Neural cell (in vitro differentiated cells): ENCODE results near the gene GPR82. TPM values are rescaled to one million over a fixed set of nuclear protein-coding genes. Genes with fewer than 3 reads are reported as not detected.

Experiments
- H2AFZ ChIP-seq: fragments of 200-600, 300-800 bp; sonication (generic), shearing (Covaris generic); 2 replicates; pipeline ENCODE4 v1.6.0; 2014; ENCODE audit warnings: low read depth, mild to moderate bottlenecking, antibody characterized with exemption, low read length, moderate library complexity
- H3F3A ChIP-seq: fragments of 200-600 bp; shearing (Covaris generic); 2 replicates; pipeline ENCODE4 v1.6.1; 2016; ENCODE audit warnings: mild to moderate bottlenecking, moderate library complexity, mixed read lengths, antibody characterized with exemption, low read length; ENCODE audit not compliant: insufficient read depth, poor library complexity, severe bottlenecking
- H3K27ac ChIP-seq: fragments of 200-600, 300-800 bp; sonication (generic), shearing (Covaris generic); 2 replicates; pipeline ENCODE4 v1.5.1; 2014; ENCODE audit warnings: mild to moderate bottlenecking, low read length, moderate library complexity
- H3K27me3 ChIP-seq: fragments of 300-800, 200-600 bp; sonication (generic), shearing (Covaris generic); 2 replicates; pipeline ENCODE4 v1.6.0; 2014; ENCODE audit warnings: mild to moderate bottlenecking, low read depth, low read length, moderate library complexity; ENCODE audit not compliant: insufficient read depth
- H3K36me3 ChIP-seq: fragments of 300-800, 200-600 bp; sonication (generic), shearing (Covaris generic); 2 replicates; pipeline ENCODE4 v1.5.1; 2014; ENCODE audit warnings: mild to moderate bottlenecking, antibody characterized with exemption, low read length, moderate library complexity; ENCODE audit not compliant: insufficient read depth
- H3K4me2 ChIP-seq: fragments of 300-800, 200-600 bp; sonication (generic), shearing (Covaris generic); 2 replicates; pipeline ENCODE4 v1.6.0; 2014; ENCODE audit warnings: mild to moderate bottlenecking, low read length
- H3K4me3 ChIP-seq: fragments of 300-800, 200-600 bp; sonication (generic), shearing (Covaris generic); 2 replicates; pipeline ENCODE4 v1.5.1; 2014; ENCODE audit warnings: mild to moderate bottlenecking, low read length, moderate library complexity
- H3K79me2 ChIP-seq: fragments of 200-600 bp; shearing (Covaris generic); replicated peaks from 2 replicates; pipeline ENCODE4 v1.6.0; 2014; ENCODE audit warnings: mild to moderate bottlenecking, low read length, moderate library complexity; ENCODE audit not compliant: insufficient read depth
- H3K9ac ChIP-seq: fragments of 300-800, 200-600 bp; sonication (generic), shearing (Covaris generic); 2 replicates; pipeline ENCODE4 v1.6.1; 2016; ENCODE audit warnings: mild to moderate bottlenecking, low read length, mixed read lengths
- H3K9me2 ChIP-seq: fragments of 200-600 bp; shearing (Covaris generic); 2 replicates; pipeline ENCODE4 v1.6.1; 2016; ENCODE audit warnings: mild to moderate bottlenecking, low read length, mixed read lengths; ENCODE audit not compliant: insufficient read depth
- H3K9me3 ChIP-seq: fragments of 200-600, 300-800 bp; sonication (generic), shearing (Covaris generic); 2 replicates; pipeline ENCODE4 v1.6.1; 2016; ENCODE audit warnings: mild to moderate bottlenecking, mixed run types, low read length, moderate library complexity, mixed read lengths
- H4K20me1 ChIP-seq: fragments of 200-600 bp; shearing (Covaris generic); 2 replicates; pipeline ENCODE4 v1.6.1; 2016; ENCODE audit warnings: mild to moderate bottlenecking, mixed run types; ENCODE audit not compliant: insufficient read depth
- EP300 ChIP-seq: fragments of 450-650 bp; conservative IDR thresholded peaks from 2 replicates; pipeline ENCODE4 v1.6.1; 2014; ENCODE audit warnings: antibody characterized with exemption, mild to moderate bottlenecking, moderate library complexity; ENCODE audit not compliant: poor library complexity, severe bottlenecking
- EZH2 ChIP-seq: fragments of 200-600, 300-800 bp; shearing (Covaris generic), sonication (generic); IDR thresholded peaks from 2 replicates; pipeline ENCODE4 v1.6.1; 2014; ENCODE audit warnings: antibody characterized with exemption, low read length, borderline replicate concordance, mild to moderate bottlenecking; ENCODE audit not compliant: insufficient read depth, poor library complexity, severe bottlenecking
- MXI1 ChIP-seq: fragments of 450-650 bp; conservative IDR thresholded peaks from 2 replicates; pipeline ENCODE4 v1.6.1; 2014; ENCODE audit warnings: antibody characterized with exemption, mild to moderate bottlenecking; ENCODE audit not compliant: poor library complexity, severe bottlenecking
- POLR2AphosphoS5 ChIP-seq: IDR thresholded peaks from 2 replicates; pipeline ENCODE4 v1.6.1; 2012
- RAD21 ChIP-seq: fragments of 450-650 bp; conservative IDR thresholded peaks from 2 replicates; pipeline ENCODE4 v1.6.1; 2014; ENCODE audit warnings: antibody characterized with exemption, mild to moderate bottlenecking, moderate library complexity
- SMC3 ChIP-seq: fragments of 450-650 bp; conservative IDR thresholded peaks from 2 replicates; pipeline ENCODE4 v1.6.1; 2014; ENCODE audit warnings: antibody characterized with exemption, mild to moderate bottlenecking, moderate library complexity; ENCODE audit not compliant: poor library complexity
- TAF1 ChIP-seq: IDR thresholded peaks from 2 replicates; pipeline ENCODE4 v1.6.1; 2012; ENCODE audit warnings: low read depth
- polyA plus RNA-seq: library from polyadenylated mRNA; depleted of rRNA; stranded (reverse); fragments of >200 nt; gene quantifications from 2 replicates; pipeline ENCODE4 v1.2.3, GENCODE V29; 2014
- TF ChIP-seq, protein P1 (sequence below): IDR thresholded peaks from 2 replicates; pipeline ENCODE4 v1.6.1; 2012; ENCODE audit warnings: borderline replicate concordance
- TF ChIP-seq, protein P2 (sequence below): fragments of 450-650 bp; IDR thresholded peaks from 2 replicates; pipeline ENCODE4 v1.5.1; 2014; ENCODE audit warnings: antibody characterized with exemption, mild to moderate bottlenecking, moderate library complexity; ENCODE audit not compliant: poor library complexity, severe bottlenecking

Gene GPR82
- polyA plus RNA-seq, 1 donor from 2014 or later = not detected

DNA sequence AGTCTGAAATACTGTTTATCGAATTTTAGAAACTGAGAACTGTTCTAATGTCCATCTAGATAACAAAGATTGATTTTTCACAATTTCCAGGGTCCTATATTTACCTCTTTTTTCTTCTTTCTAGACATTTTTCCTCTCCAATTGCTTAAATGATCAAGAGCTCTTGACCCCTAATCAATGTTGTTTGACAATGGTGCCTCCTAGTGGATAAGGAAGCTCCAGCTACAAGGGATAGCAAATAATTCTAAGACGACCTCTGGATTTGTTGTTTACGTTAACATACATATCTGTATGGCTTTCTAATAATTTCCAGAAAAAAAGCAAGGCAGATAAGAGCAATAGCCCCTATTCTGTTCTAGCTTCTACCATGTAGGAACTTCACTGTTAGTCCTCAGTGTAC lies 35.8 kb downstream of the GPR82 start:
- H3K27me3 ChIP-seq = no peaks in the 10 kb centered on the region
- no peak for TF ChIP-seq EP300
- no peak for TF ChIP-seq SMC3
- no peak for TF ChIP-seq RAD21
- TF ChIP-seq MXI1 = no peak
- TF ChIP-seq, protein P1, sequence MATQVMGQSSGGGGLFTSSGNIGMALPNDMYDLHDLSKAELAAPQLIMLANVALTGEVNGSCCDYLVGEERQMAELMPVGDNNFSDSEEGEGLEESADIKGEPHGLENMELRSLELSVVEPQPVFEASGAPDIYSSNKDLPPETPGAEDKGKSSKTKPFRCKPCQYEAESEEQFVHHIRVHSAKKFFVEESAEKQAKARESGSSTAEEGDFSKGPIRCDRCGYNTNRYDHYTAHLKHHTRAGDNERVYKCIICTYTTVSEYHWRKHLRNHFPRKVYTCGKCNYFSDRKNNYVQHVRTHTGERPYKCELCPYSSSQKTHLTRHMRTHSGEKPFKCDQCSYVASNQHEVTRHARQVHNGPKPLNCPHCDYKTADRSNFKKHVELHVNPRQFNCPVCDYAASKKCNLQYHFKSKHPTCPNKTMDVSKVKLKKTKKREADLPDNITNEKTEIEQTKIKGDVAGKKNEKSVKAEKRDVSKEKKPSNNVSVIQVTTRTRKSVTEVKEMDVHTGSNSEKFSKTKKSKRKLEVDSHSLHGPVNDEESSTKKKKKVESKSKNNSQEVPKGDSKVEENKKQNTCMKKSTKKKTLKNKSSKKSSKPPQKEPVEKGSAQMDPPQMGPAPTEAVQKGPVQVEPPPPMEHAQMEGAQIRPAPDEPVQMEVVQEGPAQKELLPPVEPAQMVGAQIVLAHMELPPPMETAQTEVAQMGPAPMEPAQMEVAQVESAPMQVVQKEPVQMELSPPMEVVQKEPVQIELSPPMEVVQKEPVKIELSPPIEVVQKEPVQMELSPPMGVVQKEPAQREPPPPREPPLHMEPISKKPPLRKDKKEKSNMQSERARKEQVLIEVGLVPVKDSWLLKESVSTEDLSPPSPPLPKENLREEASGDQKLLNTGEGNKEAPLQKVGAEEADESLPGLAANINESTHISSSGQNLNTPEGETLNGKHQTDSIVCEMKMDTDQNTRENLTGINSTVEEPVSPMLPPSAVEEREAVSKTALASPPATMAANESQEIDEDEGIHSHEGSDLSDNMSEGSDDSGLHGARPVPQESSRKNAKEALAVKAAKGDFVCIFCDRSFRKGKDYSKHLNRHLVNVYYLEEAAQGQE = no peak
- no peak for TF ChIP-seq TAF1
- TF ChIP-seq EZH2 = no peak
- TF ChIP-seq POLR2AphosphoS5 = no peak
- TF ChIP-seq, protein P2, sequence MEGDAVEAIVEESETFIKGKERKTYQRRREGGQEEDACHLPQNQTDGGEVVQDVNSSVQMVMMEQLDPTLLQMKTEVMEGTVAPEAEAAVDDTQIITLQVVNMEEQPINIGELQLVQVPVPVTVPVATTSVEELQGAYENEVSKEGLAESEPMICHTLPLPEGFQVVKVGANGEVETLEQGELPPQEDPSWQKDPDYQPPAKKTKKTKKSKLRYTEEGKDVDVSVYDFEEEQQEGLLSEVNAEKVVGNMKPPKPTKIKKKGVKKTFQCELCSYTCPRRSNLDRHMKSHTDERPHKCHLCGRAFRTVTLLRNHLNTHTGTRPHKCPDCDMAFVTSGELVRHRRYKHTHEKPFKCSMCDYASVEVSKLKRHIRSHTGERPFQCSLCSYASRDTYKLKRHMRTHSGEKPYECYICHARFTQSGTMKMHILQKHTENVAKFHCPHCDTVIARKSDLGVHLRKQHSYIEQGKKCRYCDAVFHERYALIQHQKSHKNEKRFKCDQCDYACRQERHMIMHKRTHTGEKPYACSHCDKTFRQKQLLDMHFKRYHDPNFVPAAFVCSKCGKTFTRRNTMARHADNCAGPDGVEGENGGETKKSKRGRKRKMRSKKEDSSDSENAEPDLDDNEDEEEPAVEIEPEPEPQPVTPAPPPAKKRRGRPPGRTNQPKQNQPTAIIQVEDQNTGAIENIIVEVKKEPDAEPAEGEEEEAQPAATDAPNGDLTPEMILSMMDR = no peak

DNA sequence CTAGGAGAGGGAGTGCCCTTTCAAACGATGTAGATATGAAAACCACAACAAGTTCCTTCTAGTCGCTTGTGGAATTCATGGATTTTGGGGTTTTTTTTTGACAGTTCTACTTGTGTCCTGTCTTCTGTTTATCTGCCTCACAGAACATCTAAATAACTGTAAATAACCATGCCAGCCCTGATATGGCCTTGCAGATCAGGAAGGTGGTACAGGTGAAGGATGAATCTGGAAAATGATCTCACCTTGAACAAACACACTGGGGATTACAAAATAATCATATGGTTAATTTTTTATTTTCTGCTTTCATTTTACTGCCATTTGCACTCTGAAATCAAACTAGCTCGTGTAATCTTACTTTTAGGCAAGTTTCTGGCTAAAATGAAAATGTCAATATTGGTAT lies 37.2 kb downstream of the GPR82 start:
- Histone ChIP-seq H2AFZ (no peak overlapping the region), H3K36me3 (no peaks in the 10 kb centered on the region), H3K4me2 (no peak overlapping the region), H3K9me3 (no peaks in the 10 kb centered on the region), H3F3A (no peaks in the 10 kb centered on the region), H3K9me2 (no peaks in the 10 kb centered on the region), H3K79me2 (no peaks in the 10 kb centered on the region), H3K27me3 (no peaks in the 10 kb centered on the region), H3K27ac (no peak overlapping the region), H4K20me1 (no peaks in the 10 kb centered on the region), H3K4me3 (no peak overlapping the region), H3K9ac (no peak overlapping the region)
- no peak for TF ChIP-seq SMC3

More for the DNA sequence above, 35.8 kb downstream of the GPR82 start:
- Histone ChIP-seq H3F3A (no peaks in the 10 kb centered on the region), H3K27ac (no peak overlapping the region), H2AFZ (no peak overlapping the region), H4K20me1 (no peaks in the 10 kb centered on the region), H3K9me3 (no peaks in the 10 kb centered on the region), H3K9ac (no peak overlapping the region), H3K9me2 (no peaks in the 10 kb centered on the region), H3K4me3 (no peak overlapping the region), H3K36me3 (no peaks in the 10 kb centered on the region), H3K4me2 (no peak overlapping the region), H3K79me2 (no peaks in the 10 kb centered on the region)

DNA sequence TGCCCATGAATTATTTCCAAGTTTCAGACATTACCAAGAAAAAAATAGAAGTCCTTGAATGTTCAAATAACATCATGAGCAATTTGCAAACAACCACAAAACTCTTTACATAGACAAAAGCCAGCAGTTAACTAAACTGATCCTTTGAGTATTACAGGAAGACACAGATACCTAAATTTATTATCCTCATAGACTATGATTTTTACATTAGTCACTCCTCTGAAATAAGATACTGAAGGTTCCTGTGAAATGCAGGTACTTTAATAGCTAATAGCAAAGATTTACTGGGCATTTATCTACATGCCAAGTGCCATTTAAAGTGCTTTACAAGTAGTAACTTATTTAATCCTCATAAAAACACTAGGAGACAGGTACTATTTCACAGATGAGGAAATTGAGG lies 37.7 kb downstream of the GPR82 start:
- Histone ChIP-seq H3F3A (no peaks in the 10 kb centered on the region), H3K9me3 (no peaks in the 10 kb centered on the region), H3K9ac (no peak overlapping the region), H3K9me2 (no peaks in the 10 kb centered on the region), H3K27me3 (no peaks in the 10 kb centered on the region), H4K20me1 (no peaks in the 10 kb centered on the region), H3K27ac (no peak overlapping the region), H2AFZ (no peak overlapping the region), H3K79me2 (no peaks in the 10 kb centered on the region), H3K4me2 (no peak overlapping the region), H3K36me3 (no peaks in the 10 kb centered on the region), H3K4me3 (no peak overlapping the region)
- TF ChIP-seq EZH2 (no peak), SMC3 (no peak), TAF1 (no peak), RAD21 (no peak), POLR2AphosphoS5 (no peak), MXI1 (no peak), EP300 (no peak)
- TF ChIP-seq, protein P1 = no peak
- TF ChIP-seq, protein P2 = no peak
